HG02870 (cell line): ENCODE measurements around the gene SUCLG1.
"Not testable (repeated sequence)": the region's sequence is repeated elsewhere in the genome, so short reads cannot be mapped to it uniquely, and the experiment has no call there.

Source experiments
- ATAC-seq: cut with Tn5 transposase; IDR thresholded peaks from one replicate; pipeline ENCODE4 v1.9.1; 2021; ENCODE audit warnings: mild to moderate bottlenecking, moderate library complexity; ENCODE audit not compliant: unreplicated experiment

Gene SUCLG1

DNA sequence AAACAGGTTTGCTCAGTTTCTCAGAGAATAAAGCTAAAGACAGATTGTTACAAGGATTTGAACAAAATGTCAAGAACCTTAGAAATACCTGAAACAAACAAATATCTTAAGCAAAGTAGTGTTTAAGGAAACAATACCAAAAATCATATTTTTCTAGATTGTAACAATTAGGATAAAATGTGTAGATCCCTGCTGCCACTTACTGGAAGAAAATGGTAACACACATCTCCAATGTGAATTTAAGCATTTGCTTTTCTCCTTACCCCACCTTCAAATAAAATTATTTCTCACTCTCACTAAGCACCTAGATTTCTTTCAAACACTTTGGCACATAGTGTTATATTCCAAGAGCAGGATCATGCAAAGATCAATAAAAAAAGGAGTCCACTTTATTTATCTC is 34.9 kb downstream of the SUCLG1 start:
- no peak for ATAC-seq

DNA sequence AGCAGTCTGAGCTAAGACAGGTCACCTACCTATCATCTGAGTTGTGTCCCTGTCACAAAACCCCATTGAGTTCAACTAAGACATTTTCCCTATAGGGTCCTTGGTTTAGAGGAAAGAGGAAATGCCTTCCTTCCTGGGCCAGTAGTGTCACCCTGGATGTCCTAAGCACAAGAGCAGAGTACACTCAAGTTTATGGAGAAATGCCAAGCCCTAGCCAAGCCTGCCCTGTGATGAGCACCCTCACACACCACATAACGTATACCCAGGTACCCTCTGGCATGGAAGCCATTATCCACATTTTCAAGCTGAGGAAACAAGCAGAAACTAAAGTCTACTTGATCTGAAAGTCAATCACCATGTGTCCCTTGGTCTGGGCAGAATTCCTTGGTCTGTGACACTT is 37.3 kb downstream of the SUCLG1 start:
- ATAC-seq, result no peak

DNA sequence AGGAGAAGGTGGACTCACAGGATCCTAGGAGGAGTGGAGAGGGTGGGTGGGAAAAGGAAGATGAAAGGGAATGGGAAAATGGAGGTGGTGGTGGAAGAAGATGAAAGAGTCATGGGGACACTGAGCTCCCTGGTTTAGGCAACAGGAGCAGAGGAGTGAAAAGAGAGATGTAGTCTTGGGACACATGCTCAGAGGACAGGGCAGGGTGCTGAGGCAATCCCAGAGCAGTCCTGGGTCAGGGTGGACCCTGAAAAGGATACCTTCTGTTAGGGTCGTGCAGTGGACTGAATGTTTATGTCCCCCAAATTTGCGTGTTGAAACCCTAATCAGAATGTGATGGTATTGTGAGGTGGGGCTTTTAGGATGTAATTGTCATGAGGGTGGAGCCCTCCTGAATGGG is 37.9 kb downstream of the SUCLG1 start:
- ATAC-seq, result no peak

DNA sequence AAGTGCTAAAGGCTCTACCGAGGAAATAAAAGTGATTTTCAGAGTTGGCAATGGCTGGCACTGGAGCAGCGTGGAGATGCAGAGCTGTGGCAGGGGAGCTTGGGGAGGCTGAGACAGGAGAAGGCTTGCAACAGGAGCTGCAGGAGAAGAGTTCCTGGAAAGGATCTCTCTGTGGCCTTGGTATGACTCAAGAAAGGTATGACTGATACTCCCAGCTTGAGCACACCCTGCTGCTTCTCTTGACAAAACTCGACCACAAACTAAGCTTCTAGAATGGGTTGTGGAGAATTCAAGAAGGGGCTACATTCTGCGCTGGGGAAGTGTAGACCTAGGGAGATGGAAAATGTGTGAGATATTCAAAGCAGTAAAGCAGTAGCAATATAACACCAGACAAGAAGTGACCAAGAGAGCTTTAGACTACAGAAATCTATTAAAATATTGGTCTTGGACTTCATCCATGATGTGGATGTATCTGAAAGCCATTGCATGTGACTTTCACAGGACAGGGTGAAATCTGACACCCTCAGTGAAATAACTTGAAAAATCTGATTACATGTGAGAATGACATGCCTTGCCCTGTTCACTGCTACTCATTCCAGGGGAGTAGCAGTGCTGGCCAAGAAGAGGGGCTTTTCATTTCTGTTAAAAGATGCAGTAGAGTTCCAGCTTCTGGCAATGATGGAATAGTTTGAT is 41.5 kb downstream of the SUCLG1 start:
- ATAC-seq, result no peak

GRCh38 chr2:84409531-84409930 is 49.5 kb downstream of the SUCLG1 start:
- ATAC-seq, result no peak

DNA sequence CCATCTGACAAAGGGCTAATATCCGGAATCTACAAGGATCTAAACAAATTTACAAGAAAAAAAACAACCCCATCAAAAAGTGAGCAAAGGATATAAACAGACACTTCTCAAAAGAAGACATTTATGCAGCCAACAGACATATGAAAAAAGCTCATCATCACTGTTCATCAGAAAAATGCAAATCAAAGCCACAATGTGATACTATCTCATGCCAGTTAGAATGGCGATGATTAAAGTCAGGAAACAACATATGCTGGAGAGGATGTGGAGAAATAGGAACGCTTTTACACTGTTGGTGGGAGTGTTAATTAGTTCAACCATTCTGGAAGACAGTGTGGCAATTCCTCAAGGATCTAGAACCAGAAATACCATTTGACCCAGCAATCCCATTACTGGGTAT is 57.0 kb downstream of the SUCLG1 start:
- not testable (repeated sequence) for ATAC-seq

GRCh38 chr2:84399839-84400238 is 59.2 kb downstream of the SUCLG1 start:
- not testable (repeated sequence) for ATAC-seq

GRCh38 chr2:84395820-84396219 is 63.3 kb downstream of the SUCLG1 start:
- ATAC-seq, result no peak

GRCh38 chr2:84394628-84395027 is 64.5 kb downstream of the SUCLG1 start:
- no peak for ATAC-seq

DNA sequence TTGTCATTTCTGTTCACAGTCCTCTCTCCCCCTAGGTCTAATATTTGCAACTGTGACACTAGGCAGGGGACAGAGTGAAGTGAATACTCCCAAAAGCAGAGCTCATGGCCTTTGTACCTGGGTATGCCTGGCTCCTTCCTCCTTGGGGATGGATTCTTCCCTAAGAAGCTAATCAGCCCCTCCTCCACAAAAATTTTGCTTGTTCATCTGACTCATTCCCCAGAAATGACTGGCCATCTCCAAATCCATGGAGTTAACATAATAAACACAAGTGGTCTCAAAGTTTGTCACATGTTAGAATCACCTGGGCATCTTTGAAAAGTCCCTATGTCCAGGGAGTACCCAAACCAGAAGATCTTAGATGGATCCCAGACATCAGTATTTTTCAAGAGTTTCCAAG is 65.3 kb downstream of the SUCLG1 start:
- no peak for ATAC-seq

GRCh38 chr2:84389794-84390193 is 69.3 kb downstream of the SUCLG1 start:
- ATAC-seq, result no peak

GRCh38 chr2:84388921-84389490 is 70.1 kb downstream of the SUCLG1 start:
- no peak for ATAC-seq

- no peak for ATAC-seq
Observed at GRCh38 chr2:84388133-84388532, 70.9 kb downstream of the SUCLG1 start.

GRCh38 chr2:84386336-84387040 is 72.6 kb downstream of the SUCLG1 start:
- no peak for ATAC-seq

DNA sequence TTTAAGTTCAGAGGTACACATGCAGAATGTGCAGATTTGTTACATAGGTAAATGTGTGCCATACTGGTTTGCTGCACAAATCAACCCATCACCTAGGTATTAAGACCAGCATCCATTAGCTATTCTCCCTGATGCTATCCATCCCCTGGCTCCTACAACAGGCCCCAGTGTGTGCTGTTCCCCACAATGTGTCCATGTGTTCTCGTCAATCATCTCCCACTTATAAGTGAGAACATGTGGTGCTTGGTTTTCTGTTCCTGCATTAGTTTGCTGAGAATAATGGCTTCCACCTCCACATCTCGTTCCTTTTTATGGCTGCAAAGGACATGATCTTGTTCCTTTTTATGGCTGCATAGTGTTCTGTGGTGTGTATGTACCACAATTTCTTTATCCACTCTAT is 75.8 kb downstream of the SUCLG1 start:
- ATAC-seq, result no peak

GRCh38 chr2:84380875-84381274 is 78.2 kb downstream of the SUCLG1 start:
- no peak for ATAC-seq

- no peak for ATAC-seq
Observed at GRCh38 chr2:84378960-84379359, 80.1 kb downstream of the SUCLG1 start.

DNA sequence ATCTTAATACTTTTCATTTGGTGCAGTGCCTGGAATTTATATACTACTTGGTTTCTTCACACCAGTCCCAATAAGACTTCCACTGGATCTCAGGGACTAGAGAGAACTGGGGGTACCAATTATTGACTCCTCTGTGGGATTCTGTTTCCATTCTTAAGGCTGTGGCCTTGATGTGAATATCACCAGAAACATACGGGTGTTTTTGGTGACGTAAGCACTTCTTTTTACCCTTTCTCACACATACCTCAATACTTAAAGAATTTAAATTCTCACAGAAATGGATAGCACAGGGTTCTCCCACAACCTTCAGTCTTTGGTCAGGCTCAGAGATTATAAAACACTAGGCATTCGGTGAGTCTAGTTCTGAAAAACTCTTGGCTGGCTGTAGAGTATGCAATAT is 84.1 kb downstream of the SUCLG1 start:
- ATAC-seq, result no peak

GRCh38 chr2:84373866-84374265 is 85.2 kb downstream of the SUCLG1 start:
- ATAC-seq, result no peak
